Stimulated activated CD8-positive, alpha-beta memory T cell treated with anti-CD3 and anti-CD28 coated beads, Interleukin-15, amount 100 ng/mL, for 24 hours (primary cell): ENCODE measurements around the gene PRKN.
"Not testable (repeated sequence)": the region's sequence is repeated elsewhere in the genome, so short reads cannot be mapped to it uniquely, and the experiment has no call there.

Source experiments
- DNase-seq: peaks from one replicate; pipeline ENCODE4 v3.0.0-alpha.2; 2020; ENCODE audit warnings: low read depth

PRKN gene

DNA sequence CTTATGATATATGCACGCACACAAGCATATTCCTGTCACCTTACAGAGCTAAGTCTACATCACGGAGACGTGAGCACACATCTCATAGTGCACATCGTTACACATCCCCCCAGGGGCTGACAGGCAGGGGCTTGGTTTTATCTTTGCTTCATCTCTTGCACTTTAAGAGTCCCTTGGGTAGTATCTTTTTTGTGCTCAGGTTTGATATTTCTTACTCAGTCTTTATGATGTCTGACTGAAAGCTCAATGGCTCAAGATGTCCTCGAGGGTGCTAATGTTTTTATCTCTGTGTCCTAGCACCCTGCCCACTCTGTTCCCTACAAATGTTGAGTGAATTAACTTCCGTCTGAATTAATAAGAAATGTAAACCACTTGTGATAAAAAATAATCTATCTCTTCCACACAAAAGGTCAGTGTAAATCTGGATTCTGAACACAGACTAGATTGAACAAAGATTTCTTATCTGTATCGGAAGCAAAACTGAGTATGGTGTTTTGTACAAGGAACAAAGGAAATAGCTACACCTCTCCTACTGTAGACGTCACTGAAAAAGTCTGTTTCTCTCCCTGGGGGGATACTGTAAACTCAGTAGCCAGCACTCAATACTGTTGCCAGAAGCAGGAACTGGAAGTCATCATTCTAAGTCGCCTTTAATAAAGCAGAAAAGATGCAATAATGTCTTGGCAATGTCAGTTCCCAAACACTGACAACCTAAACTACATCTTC lies 195.1 kb downstream of the PRKN start:
- no peak for DNase-seq

DNA sequence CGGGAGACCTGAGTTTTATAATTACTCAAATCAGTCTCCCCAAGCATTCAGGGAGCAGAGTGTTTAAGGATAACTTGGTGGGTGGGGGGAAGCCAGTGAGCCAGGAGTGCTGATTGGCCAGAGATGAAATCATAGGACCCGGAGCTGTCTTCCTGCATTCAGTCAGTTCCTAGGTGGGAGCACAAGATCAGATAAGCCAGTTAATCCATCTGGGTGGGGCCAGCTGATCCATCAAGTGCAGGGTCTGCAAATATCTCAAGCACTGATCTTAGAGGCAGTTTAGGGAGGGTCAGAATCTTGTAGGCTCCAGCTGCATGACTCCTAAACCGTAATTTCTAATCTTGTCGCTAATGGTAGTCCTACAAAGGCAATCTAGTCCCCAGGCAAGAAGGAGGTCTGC lies 196.2 kb downstream of the PRKN start:
- DNase-seq: not testable (repeated sequence)

DNA sequence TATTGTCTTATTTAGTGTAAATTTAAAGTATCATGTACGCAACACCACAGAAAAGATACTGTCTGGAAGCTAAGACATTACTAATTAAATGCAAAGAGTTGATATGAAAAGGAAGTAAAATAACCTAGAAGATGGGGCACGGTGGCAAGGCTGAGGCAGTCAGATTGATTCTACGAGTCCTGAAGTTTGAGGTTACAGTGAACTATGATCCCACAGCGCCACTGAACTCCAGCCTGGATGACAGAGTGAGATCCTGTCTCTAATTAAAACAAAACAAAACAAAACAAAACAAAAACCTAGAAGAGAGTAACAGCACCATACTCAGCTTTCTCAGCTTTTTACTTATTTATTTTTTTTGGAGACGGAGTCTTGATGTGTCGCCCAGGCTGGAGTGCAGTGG lies 199.0 kb downstream of the PRKN start:
- no peak for DNase-seq

DNA sequence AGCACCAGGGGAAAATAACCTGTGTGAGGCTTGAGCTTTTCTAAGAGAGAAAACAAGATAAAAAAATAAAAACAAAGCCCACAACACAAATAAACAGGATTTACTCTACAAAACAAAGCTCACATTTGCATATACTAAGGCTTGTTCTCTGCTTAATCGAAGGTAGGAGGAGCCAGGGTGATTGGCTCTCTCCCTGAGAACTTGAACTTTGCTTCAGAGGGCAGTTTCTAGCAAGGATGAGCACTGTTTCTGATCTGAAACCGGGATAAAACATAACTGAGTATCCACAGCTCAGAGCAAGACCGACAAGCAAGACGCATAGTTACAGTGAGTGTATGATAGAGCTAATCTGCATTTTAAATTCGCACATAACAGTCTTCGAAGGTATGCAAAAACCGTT lies 200.6 kb downstream of the PRKN start:
- no peak for DNase-seq

DNA sequence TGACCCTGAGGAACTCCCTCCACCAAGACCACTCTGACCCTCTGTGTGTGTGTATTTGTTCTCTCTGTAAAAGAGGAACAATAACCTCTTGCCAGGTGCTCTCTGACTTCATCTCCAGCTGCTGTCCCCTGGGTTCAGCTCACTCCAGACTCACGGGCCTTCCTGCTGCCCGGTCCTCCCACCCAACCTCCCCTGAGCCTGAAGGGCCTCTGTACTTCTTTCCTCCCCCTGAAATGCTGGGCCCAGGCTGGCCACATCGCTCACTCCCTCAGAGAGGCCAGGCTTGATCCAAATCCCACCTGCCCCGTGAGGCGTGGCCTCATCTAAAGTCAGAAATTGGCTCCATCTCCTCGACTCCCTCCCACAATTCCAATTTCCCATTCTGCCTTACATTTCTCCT lies 202.4 kb downstream of the PRKN start:
- DNase-seq: no peak

DNA sequence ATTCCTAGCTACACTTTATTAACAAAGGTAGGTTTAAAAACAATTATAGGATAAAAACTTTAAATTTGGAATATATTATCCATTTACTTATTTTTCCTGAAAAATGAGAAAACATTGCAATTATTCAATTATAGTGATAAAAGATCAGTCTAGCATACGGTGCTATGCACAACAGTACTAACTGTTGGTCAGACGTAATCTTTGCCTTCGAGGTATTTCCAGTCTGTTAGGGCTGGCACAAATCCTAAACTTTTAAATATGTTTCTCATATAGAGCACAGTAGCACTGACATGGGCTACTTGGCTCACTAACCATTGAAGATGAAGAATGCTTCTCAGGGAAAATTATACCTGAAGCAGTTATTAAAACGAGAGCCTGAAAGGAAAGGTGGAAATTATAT lies 214.8 kb downstream of the PRKN start:
- DNase-seq: no peak

DNA sequence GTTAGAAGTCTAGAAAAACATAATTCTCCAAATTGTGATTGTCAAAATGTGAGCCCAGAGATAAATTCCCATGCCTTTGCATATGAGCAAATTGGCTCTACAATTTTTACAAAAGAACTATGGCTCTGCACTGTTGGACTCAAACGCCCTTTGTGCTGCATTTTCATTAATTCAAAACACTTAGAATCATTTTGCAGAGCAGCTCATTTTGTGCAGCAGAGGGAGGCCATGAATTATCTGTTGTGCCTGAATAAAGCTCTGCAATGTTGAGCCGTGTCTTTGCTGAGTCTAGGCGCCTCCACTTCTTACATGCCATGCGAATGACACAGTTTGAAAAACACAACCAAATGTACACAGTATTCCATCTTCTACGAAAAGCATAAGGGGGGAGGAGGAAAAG lies 230.2 kb downstream of the PRKN start:
- no peak for DNase-seq

DNA sequence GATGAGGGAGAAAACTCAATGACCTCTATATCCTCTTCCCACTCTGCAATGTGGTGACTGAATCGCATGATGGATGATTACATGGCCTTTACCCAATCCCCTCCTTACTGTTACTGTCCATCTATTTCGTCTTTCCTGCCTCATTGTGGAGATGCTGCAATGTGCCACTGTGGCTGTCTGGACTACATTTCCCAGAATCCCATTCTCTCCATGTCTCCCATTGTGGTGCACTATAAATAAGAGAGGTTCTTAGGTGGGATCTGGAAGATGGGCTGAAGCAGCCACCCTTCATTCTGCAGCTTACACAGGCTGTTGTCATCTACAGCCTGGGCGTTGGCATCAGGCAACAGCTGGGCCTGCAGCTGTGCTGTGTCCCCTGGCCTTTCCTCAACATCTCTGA lies 233.6 kb downstream of the PRKN start:
- DNase-seq: no peak

DNA sequence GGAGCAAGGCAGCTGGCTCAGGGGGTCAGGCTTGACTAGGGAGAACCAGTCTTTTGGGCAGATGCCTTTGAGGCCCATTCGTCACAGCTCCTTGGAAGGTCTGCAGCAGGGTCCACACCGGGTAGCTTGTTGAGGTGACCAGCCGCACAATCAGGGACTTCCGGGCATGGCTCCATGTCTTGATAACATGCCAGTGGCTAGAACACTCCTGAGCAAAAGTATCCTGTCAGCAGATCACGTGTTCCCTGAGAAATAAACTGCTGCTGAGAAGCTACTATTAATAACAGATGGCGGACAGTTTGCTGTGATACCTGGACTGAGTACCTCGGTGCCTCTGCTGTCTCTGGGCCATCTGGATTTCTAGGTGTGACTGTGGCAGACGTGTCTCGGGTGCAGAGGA lies 235.9 kb downstream of the PRKN start:
- no peak for DNase-seq

DNA sequence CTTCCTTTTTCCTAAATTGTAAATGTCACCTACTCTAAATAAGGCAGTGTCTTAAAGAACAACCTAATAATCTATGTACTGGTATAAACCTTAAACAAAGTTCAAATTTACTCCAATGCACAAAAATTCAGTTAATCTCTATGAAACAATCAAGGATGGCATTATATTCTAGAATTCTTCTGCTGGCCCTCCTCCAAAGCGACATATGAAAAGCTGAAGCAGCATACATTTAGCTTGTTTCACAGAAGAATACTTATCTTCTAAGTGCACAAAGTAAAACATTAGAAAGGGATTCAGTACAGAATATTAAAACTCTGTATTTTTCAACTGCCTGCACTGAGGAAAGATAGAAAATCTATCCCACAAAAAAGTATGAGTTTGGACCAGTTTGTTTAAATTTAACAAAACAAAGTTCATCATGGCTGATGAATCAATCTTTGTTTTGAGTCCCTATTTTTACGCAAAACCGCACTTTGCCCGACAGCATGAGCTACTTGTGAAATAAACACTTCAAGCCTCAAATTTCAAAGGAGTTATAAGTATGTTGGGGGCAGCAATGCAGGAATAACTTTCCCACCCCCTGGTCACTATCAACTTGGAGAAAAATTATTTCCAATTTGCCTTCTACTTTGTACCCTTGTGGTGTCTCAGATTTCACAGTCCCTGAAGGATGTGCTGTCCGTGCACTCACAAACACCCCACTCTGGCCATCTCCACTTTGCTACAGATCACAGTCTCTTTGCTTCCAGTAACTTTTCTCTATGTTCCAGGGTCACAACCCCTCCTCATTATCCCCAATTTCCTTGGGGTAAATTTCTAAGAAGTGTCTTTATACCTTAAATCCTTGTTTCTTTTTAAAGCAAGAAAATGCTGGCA lies 238.2 kb downstream of the PRKN start:
- DNase-seq: no peak

DNA sequence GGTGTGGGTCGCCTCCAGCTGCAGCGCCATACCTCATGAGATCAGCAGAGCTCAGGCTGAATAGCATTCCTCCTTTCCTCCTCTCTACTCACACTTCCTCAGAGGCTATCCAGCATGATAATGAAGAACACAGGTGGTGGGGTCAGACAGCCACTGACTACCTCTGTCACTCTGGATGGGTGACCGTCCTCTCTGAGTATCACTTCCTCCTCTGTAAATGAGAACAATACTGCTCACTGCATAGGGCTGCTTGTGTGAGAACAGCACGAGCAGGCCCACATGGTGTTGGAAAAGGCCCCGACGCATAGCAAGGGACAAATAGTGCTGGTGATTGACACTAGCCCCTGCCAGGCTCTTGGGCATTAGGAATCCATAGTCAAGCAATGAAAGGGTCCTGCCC lies 239.1 kb downstream of the PRKN start:
- DNase-seq: no peak

DNA sequence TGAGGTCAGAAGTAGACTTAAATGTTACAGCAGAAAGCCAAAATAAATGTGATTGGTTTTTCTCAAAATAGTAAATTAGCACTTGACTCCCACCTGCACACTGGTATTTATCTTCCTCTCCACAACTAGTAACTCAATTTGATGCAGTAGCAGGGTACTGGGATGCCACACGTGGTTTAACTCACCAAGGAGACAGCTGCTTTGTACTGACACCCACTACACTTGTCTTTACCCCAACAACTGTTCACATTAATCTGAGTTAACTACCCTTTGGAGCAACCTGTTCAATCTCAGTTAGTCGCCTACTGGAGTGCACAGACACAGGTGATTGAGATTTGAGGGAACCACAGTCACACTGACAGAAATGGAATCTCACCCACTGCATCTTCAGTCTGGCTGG lies 242.1 kb downstream of the PRKN start:
- DNase-seq: no peak

DNA sequence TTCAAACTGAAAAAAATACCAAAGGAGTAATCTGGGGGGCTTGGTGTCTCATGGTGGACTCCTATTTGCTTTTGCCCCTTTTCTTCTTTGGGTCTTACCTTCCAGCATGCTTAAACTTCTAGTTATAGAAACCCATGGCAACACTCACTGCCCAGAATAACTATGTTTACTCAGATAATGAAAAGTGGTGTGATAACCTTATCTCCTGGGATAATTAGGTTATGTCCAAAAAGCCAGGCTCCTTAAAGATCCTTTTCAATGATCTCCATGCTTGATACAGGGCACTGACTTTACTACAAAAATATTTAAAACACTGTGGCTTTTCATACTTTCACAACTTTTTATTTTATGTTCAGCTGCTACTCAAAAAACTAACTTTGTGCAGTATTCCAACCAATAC lies 245.6 kb downstream of the PRKN start:
- no peak for DNase-seq

DNA sequence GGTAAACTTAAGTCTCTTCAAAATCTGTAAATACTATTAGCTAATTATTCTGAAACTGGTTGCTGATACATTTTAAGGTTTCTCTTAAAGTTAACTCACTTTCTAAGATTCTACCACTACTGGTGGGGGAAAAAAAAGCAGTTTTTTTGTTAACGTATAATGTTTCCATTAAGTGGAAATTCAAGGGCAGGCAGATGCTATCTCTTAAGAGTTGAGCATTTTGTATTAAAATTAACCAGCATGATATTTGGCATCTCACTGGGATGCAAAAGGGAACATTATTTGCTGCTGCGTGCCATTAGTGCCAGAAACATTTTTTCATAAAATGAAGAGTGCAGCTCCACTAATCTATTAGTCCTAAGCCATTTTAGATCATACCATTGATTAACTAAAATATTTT lies 246.2 kb downstream of the PRKN start:
- DNase-seq: no peak

DNA sequence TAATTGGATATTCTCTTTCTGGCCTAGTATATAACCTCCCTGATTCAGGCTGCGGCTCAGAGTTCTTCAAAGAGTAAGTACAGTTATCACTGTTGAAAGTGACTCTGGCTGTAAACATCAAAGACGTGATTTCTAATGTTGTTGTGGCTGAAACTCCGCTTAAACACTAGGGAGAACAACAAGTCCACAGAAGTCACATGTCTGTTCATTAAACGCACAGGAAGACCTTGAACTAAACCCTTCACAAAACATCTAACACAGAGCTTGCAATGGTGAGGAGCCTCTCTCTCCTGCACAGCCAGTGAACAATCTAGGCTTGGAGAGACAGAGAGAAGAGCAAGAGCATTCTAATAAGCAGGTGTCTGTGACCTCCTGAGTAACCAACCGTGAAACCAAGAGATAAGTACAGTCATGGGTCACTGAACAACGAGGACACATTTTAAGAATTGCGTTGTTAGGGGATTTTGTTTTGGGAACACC lies 249.3 kb downstream of the PRKN start:
- no peak for DNase-seq

DNA sequence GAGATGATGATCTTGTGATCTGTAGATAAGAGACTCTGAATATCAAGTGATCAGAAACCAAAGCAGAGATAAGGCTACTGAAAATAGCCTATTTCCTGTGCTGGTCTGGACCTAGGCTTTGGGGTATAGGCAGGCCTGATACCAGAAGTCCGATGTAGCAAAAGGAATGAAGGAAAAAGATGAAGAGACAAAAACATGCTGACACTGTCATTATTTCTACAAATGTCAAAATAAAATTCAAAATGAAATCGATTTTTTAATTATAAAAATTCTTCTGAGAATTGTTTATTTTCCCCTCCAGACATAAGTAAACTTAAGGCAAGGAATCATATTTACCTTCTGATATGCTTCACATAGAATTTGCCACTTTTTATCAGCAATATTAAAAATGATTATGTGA lies 252.8 kb downstream of the PRKN start:
- no peak for DNase-seq

DNA sequence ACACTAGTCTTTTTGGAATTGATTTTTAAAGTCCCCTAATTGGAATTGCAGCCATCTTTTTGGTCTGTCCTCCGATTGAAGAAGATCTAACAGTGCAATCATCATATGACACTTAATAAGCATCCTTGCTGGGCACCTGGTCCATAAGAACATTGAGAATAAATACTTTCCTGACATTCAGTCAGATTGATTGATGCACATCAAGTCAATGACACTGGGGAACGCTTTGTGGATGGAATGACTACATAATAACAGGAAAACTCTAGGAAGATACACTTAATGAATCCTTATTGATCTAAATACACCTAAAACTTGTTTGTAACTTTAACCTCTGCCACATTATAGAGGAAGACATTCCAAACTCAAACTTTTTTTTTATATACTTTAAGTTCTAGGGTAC lies 255.7 kb downstream of the PRKN start:
- DNase-seq: no peak

DNA sequence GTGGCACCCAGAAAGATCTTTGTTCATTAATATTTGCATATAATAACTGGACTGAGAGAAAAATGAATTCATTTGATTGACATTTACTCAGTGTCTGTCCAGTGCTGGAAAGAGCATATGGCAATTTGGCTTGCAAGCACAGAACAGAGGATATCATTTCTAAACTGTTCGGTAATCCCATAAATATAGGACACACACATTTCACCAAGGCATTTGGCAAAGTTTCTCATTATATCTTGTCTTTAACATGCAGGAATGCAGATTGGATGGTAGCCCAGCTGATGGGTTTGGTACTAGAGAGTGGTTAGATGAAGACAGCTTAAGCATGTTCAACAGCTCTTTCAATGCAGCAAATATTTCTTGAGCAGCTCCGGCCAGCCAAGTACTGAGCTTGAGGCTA lies 259.2 kb downstream of the PRKN start:
- no peak for DNase-seq

DNA sequence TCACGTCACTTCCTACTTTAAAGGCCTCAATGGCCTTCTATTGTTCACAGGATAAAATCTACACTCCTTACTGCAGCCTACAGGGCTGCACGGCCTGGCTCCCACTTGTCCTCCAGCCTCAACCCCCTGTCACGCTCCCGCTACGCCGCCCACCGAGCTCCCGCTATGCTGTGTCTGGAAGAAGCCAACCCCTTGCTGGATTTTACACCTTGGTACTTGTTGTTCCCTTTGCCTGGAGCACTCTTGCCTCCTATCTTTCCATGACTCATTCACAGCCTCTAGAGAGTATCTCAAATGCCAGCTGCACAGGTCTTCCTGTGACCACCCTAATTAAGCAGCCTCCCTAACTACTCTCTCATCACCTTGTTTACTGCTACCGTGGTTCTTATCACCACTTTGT lies 259.9 kb downstream of the PRKN start:
- no peak for DNase-seq

DNA sequence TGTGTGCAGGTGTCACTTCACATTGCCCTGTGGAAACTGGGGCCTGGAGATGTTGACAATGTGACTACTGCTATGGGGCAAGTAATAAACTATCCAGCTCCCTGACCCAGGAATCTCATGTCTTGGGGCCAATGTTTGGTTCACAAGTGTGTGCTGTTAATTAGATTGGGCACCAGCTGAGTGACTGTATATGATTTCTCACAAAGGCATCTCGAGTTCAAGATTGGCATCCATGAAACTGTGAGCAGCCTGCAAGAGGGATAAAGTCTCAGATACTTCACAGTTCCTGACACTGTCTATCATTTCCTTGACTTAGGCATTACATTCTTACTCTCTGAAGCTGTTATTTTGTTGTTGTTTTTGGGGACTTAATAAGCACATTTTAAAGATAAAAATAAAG lies 264.0 kb downstream of the PRKN start:
- DNase-seq: no peak

DNA sequence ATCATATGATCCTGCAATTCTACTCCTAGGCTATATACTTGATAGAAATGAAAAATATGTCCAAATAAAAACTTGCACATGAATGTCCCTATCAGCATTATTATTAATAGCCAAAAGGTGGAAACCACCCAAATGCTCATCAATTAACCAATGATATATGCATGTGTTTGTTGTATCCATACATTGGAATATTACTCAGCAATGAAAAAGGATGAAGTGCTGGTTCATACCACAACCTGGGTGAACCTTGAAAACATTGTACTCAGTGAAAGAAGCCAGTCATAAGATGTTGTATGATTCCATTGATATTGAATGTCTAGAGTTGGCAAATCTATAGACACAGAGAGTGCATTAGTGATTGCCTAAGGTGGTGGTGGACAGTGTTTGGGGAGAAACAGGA lies 267.6 kb downstream of the PRKN start:
- DNase-seq: no peak

DNA sequence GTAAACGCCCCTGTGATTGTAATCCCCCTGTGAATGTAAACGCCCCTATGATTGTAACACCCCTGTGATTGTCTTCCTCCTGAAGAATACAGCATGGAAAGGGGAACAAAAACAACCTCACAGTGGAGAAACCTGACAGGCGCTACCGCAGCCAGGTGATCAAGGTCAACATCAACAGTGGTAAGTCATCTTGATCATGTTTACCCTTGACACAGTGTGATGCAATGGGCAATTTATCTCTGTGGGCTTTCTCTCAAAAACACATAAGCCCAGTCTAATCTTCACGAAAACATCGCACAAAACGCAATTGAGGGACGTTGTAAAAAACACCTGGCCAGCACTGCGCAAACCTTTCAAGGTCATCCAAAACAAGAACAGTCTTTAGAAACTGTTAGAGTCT lies 277.2 kb downstream of the PRKN start:
- no peak for DNase-seq

DNA sequence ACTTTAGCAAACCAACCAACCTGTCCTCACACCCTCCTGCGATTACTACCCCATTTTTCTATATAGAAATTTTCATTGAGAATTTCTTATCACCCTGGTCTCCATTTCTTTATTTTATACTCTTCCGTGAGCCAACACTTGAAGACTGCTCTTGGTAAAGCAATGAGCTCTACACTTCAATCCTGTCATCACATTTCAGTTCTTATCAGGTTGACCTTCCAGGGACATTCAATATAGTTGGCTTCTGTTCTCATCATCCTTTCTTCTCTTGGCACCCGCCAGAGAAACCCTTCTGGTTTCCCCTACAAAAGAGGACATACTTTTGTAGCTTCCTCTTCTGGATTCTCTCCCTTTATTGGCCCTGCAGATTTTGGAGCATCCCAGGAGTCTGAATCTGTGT lies 279.3 kb downstream of the PRKN start:
- no peak for DNase-seq

DNA sequence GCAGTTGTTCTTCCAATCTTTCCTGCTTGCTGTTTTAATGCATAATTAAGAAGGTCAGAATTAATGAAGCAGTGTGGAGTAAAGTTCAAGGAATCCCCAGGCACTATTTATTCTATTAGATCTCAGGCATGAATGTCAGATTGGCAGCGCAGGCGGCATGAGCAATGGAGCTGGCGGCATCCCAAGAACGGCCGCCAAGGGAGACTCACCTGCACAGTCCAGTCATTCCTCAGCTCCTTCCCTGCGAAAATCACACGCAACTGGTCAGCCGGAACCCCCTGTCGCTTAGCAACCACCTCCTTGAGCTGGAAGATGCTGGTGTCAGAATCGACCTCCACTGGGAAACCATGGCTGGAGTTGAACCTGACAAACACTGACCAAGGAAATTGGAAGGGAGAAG lies 284.5 kb downstream of the PRKN start:
- DNase-seq: no peak
